Subcutaneous adipose tissue (tissue), 4 donors: ENCODE results near the gene ALMS1. TPM values are rescaled to one million over a fixed set of nuclear protein-coding genes. Genes with fewer than 3 reads are reported as not detected.

Experiments
- CTCF ChIP-seq: fragments of 450-650 bp; IDR thresholded peaks from one replicate; pipeline ENCODE4 v1.5.1; 2016; ENCODE audit warnings: low read depth, mild to moderate bottlenecking, control low read depth, antibody characterized with exemption, moderate library complexity
- total RNA-seq, 4 donors: library from RNA; depleted of rRNA; stranded (reverse); fragments of >200 nt; gene quantifications; one replicate each; pipeline ENCODE4 v1.1.0, GENCODE V29; 2016

Gene ALMS1
- total RNA-seq, 4 donors from 2014 or later: 24.0 to 48.2 (median 35.1) TPM

GRCh38 chr2:73359915-73360697, 25.5 kb upstream of the ALMS1 start:
- no peak for TF ChIP-seq CTCF

- no peak for TF ChIP-seq CTCF
Observed at GRCh38 chr2:73366060-73366459, 19.6 kb upstream of the ALMS1 start.

- no peak for TF ChIP-seq CTCF
Observed at GRCh38 chr2:73368781-73369180, 16.9 kb upstream of the ALMS1 start.

GRCh38 chr2:73370348-73370747, 15.3 kb upstream of the ALMS1 start:
- no peak for TF ChIP-seq CTCF

- no peak for TF ChIP-seq CTCF
Observed at GRCh38 chr2:73373344-73373743, 12.3 kb upstream of the ALMS1 start.

GRCh38 chr2:73374269-73374668, 11.4 kb upstream of the ALMS1 start:
- TF ChIP-seq CTCF: no peak

GRCh38 chr2:73376681-73377080, 9.0 kb upstream of the ALMS1 start:
- no peak for TF ChIP-seq CTCF
